Glutamatergic neuron (in vitro differentiated cells): ENCODE results near the gene CNPY2. TPM values are rescaled to one million over a fixed set of nuclear protein-coding genes. Genes with fewer than 3 reads are reported as not detected.

Experiments used
- DNase-seq: peaks from one replicate; pipeline ENCODE4 v3.0.0; 2022
- H3K27ac Mint-ChIP-seq: one replicate; pipeline ENCODE4 v1.8.0; 2020; ENCODE audit warnings: mild to moderate bottlenecking, mixed read lengths, inconsistent platforms; ENCODE audit not compliant: unreplicated experiment
- H3K27me3 Mint-ChIP-seq: one replicate; pipeline ENCODE4 v1.8.0; 2020; ENCODE audit warnings: mild to moderate bottlenecking, moderate library complexity, mixed read lengths, inconsistent platforms; ENCODE audit not compliant: unreplicated experiment
- H3K36me3 Mint-ChIP-seq: one replicate; pipeline ENCODE4 v1.8.0; 2020; ENCODE audit warnings: mild to moderate bottlenecking, mixed read lengths, inconsistent platforms; ENCODE audit not compliant: unreplicated experiment
- H3K4me1 Mint-ChIP-seq: one replicate; pipeline ENCODE4 v1.8.0; 2020; ENCODE audit warnings: mild to moderate bottlenecking, low read depth, mixed read lengths, inconsistent platforms; ENCODE audit not compliant: unreplicated experiment
- H3K4me3 Mint-ChIP-seq: one replicate; pipeline ENCODE4 v1.8.0; 2020; ENCODE audit warnings: mild to moderate bottlenecking, mixed read lengths, inconsistent platforms; ENCODE audit not compliant: unreplicated experiment
- H3K9me3 Mint-ChIP-seq: one replicate; pipeline ENCODE4 v1.8.0; 2020; ENCODE audit warnings: mild to moderate bottlenecking, moderate library complexity, mixed read lengths, inconsistent platforms; ENCODE audit not compliant: unreplicated experiment
- total RNA-seq: library from RNA; stranded (reverse); fragmentation: NEBNext Ultra II Directional; extraction: Animal tissue kit (Norgen Biotek cat#: 25700); gene quantifications from one replicate; pipeline ENCODE4 v1.2.1, GENCODE V29; 2021; ENCODE audit not compliant: unreplicated experiment
- TF ChIP-seq, protein P1 (sequence below): fragments of 200-600 bp; sonication (generic); IDR thresholded peaks from one replicate; pipeline ENCODE4 v1.5.0; 2021; ENCODE audit not compliant: partially characterized antibody, unreplicated experiment

Gene CNPY2
- total RNA-seq, 1 donor from 2014 or later = 141 TPM

DNA sequence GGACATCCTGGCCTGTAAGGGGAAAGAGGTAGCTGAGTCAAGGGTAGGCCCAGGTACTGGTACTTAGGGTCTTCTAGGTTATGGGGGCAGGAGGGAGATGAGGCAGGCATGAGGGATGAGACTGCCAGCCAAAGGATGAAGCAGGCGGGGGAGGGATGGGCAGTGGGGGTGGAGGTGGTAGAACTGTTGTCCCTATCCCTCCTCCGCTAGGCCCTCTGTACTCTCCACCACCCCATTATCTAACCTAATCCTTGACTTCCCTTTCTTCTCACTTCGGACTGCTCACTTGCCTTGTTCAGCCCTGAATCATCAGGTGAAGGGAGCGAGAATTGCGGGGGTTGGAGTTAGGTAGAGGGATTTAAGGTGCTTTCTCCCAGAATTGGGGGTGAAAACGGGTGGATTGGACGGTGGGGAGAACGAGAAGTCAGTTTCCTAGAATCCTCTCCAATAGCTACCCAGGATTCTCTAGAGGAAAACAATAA is 17.4 kb upstream of the CNPY2 start:
- TF ChIP-seq, protein P1, sequence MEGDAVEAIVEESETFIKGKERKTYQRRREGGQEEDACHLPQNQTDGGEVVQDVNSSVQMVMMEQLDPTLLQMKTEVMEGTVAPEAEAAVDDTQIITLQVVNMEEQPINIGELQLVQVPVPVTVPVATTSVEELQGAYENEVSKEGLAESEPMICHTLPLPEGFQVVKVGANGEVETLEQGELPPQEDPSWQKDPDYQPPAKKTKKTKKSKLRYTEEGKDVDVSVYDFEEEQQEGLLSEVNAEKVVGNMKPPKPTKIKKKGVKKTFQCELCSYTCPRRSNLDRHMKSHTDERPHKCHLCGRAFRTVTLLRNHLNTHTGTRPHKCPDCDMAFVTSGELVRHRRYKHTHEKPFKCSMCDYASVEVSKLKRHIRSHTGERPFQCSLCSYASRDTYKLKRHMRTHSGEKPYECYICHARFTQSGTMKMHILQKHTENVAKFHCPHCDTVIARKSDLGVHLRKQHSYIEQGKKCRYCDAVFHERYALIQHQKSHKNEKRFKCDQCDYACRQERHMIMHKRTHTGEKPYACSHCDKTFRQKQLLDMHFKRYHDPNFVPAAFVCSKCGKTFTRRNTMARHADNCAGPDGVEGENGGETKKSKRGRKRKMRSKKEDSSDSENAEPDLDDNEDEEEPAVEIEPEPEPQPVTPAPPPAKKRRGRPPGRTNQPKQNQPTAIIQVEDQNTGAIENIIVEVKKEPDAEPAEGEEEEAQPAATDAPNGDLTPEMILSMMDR = no peak
- Mint-ChIP-seq H3K27ac (peak overlapping the region; percentile 95), H3K9me3 (peaks cover 8% of the 10 kb centered on the region), H3K36me3 (no peaks in the 10 kb centered on the region), H3K27me3 (peaks cover 3% of the 10 kb centered on the region), H3K4me1 (peaks cover 7% of the 10 kb centered on the region), H3K4me3 (peak overlapping the region; percentile 93)
- no peak for DNase-seq

DNA sequence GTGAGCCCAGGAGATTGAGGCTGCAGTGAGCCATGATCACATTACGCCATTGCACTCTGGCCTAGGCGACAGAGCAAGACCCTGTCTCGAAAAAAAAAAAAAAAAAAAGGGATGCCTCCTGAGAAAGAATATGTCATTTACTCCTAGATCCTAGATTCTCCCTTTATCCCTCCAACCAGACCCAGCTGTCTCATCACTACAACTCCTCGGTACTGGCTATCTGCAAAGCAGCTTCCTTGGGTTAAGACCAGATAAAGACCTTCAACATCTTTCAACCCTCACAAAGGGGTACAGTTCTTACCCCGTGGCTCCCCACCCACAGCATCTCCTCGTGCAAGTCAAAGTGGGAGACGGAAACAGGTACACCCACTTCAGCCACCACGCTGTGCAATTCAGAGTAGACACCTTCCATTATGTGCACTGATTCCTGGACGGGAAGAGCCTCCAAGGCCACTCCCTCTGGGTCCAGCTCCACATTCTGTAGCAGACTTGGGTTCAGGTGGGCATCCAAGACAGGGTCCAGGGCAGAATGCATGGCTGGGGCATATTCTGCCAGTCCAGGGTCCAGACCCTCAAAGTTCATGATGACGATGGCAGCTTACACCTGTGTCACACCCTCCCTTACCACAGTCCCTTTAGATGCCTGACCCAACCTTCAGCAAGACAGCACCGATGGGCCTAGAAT is 16.9 kb upstream of the CNPY2 start:
- TF ChIP-seq, protein P1 = no peak
- Mint-ChIP-seq H3K36me3 (no peaks in the 10 kb centered on the region), H3K9me3 (peaks cover 8% of the 10 kb centered on the region), H3K4me3 (peak overlapping the region; percentile 93), H3K27me3 (peaks cover 3% of the 10 kb centered on the region), H3K4me1 (peaks cover 7% of the 10 kb centered on the region), H3K27ac (peak overlapping the region; percentile 95)
- no peak for DNase-seq

DNA sequence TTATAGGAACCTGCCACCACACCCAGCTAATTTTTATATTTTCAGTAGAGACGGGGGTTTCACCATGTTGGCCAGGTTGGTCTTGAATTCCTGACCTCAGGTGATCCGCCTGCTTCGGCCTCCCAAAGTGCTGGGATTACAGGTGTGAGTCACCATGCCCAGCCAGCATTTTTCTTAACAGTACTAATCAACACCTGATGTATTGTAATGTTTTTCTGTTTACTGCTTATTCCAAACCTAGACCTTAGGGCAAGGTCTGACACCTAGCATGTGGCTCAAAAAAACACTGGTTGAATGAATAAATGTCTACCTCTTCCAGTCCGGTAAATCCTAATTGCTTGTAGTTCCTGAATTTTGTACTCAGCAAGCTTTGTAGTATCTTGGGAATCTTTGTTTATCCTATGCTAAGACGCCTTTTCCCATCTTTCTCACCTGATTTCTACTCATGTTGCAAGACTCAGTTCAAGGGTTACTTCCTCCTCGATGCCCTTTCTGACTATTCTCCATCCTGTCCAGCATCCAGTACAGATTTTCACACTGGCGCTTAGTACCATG is 15.2 kb upstream of the CNPY2 start:
- Mint-ChIP-seq H3K36me3 (peaks cover 3% of the 10 kb centered on the region), H3K9me3 (peaks cover 5% of the 10 kb centered on the region), H3K27ac (no peak overlapping the region), H3K4me3 (no peak overlapping the region), H3K27me3 (peaks cover 3% of the 10 kb centered on the region), H3K4me1 (peaks cover 7% of the 10 kb centered on the region)
- DNase-seq = no peak
- TF ChIP-seq, protein P1 = no peak

DNA sequence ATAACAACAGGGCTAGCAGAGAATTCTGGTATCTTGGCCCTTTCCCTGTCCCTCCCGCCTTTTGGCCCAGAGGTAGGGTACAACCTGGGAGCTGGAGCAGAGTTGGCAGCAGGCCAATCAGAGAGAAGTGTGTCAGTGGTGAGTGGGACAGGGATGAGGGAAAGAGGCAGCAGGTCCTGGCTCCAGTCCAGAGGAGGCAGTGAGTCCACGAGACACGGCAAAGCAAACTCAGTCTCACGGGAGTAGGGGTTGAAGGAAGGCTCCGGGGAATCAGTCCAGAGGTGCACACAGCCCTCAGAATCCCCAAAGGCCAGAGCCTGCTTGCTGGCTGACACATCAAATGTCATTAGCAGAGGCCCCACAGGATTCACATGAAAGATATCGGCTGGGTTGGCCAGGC is 10.7 kb upstream of the CNPY2 start:
- TF ChIP-seq, protein P1 = no peak
- Mint-ChIP-seq H3K4me1 (no peaks in the 10 kb centered on the region), H3K27me3 (peaks cover 5% of the 10 kb centered on the region), H3K9me3 (no peaks in the 10 kb centered on the region), H3K27ac (no peak overlapping the region), H3K36me3 (peaks cover 3% of the 10 kb centered on the region), H3K4me3 (no peak overlapping the region)
- DNase-seq = no peak

DNA sequence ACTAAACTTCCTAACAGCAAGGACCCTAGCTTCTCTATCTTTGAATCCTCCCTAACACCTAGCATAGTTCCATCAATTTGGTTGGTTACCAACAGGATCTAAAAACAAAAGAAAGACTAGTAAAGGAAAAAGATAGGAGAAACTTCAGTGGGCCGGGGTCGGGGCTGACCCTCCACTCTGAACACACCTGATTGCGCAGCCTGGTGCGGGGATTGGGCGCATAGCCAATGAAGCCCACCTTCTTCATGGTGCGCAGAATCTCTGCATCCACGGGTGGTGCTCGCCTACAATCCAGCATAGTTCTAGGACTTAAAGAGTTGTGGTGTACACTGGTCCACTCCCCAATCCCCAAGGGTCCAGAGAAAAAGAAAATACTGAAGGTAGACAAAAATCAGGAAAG is 10.3 kb upstream of the CNPY2 start:
- Mint-ChIP-seq H3K27me3 (peaks cover 5% of the 10 kb centered on the region), H3K9me3 (no peaks in the 10 kb centered on the region), H3K4me3 (no peak overlapping the region), H3K36me3 (peaks cover 3% of the 10 kb centered on the region), H3K27ac (no peak overlapping the region), H3K4me1 (no peaks in the 10 kb centered on the region)
- DNase-seq = no peak
- TF ChIP-seq, protein P1 = no peak
